ENCODE data around the gene ARID4A. TPM values are rescaled to one million over a fixed set of nuclear protein-coding genes. Genes with fewer than 3 reads are reported as not detected.

The ARID4A gene
- total and polyA plus RNA-seq, 2 of the 13 experiments (the other 11 are each of a cell fraction or from before 2014, with no cell fraction given) = 7.2 to 9.7 TPM

GRCh38 chr14:58287607-58288042, 10.7 kb upstream of the ARID4A start (continued):
- TF ChIP-seq, protein P1, sequence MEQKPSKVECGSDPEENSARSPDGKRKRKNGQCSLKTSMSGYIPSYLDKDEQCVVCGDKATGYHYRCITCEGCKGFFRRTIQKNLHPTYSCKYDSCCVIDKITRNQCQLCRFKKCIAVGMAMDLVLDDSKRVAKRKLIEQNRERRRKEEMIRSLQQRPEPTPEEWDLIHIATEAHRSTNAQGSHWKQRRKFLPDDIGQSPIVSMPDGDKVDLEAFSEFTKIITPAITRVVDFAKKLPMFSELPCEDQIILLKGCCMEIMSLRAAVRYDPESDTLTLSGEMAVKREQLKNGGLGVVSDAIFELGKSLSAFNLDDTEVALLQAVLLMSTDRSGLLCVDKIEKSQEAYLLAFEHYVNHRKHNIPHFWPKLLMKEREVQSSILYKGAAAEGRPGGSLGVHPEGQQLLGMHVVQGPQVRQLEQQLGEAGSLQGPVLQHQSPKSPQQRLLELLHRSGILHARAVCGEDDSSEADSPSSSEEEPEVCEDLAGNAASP (CRISPR knock-in tag; IDR thresholded peaks at IDR 0.05; ENCODE audit: borderline replicate concordance) = no peak
- TF ChIP-seq FOXC1 (CRISPR knock-in tag; IDR thresholded peaks at IDR 0.05; ENCODE audit: borderline replicate concordance) (no peak), ZNF383 (CRISPR knock-in tag; IDR thresholded peaks at IDR 0.05; ENCODE audit: borderline replicate concordance) (no peak), SOX13 (IDR thresholded peaks at IDR 0.05) (no peak), SOX13 (CRISPR knock-in tag; conservative IDR thresholded peaks at IDR 0.05 in 1 of 2, IDR thresholded peaks at IDR 0.05 in 1 of 2) (peak in 1 of 2 experiments; percentile 88; a peak in 2 of 4 replicates), SP140L (CRISPR knock-in tag; IDR thresholded peaks at IDR 0.05; ENCODE audit: borderline replicate concordance) (no peak), SIX4 (CRISPR knock-in tag; IDR thresholded peaks at IDR 0.05) (no peak), HCFC1 (IDR thresholded peaks at IDR 0.05; ENCODE audit: low read depth, low read length) (no peak), ZNF251 (CRISPR knock-in tag; IDR thresholded peaks at IDR 0.05) (no peak), RORA (CRISPR knock-in tag; IDR thresholded peaks at IDR 0.05) (no peak), RBFOX2 (IDR thresholded peaks at IDR 0.05; ENCODE audit: low read depth, low read length) (0 out of 2 replicates have a peak, but pooled peaks have one; percentile 36), CENPBD1 (CRISPR knock-in tag; IDR thresholded peaks at IDR 0.05; ENCODE audit: borderline replicate concordance, low read depth) (no peak), POLR2G (IDR thresholded peaks at IDR 0.05; ENCODE audit: low read depth, low read length) (no peak), EHMT2 (IDR thresholded peaks at IDR 0.05; ENCODE audit: borderline replicate concordance, low read depth, low read length) (peak; percentile 85)
- TF ChIP-seq, protein P2, sequence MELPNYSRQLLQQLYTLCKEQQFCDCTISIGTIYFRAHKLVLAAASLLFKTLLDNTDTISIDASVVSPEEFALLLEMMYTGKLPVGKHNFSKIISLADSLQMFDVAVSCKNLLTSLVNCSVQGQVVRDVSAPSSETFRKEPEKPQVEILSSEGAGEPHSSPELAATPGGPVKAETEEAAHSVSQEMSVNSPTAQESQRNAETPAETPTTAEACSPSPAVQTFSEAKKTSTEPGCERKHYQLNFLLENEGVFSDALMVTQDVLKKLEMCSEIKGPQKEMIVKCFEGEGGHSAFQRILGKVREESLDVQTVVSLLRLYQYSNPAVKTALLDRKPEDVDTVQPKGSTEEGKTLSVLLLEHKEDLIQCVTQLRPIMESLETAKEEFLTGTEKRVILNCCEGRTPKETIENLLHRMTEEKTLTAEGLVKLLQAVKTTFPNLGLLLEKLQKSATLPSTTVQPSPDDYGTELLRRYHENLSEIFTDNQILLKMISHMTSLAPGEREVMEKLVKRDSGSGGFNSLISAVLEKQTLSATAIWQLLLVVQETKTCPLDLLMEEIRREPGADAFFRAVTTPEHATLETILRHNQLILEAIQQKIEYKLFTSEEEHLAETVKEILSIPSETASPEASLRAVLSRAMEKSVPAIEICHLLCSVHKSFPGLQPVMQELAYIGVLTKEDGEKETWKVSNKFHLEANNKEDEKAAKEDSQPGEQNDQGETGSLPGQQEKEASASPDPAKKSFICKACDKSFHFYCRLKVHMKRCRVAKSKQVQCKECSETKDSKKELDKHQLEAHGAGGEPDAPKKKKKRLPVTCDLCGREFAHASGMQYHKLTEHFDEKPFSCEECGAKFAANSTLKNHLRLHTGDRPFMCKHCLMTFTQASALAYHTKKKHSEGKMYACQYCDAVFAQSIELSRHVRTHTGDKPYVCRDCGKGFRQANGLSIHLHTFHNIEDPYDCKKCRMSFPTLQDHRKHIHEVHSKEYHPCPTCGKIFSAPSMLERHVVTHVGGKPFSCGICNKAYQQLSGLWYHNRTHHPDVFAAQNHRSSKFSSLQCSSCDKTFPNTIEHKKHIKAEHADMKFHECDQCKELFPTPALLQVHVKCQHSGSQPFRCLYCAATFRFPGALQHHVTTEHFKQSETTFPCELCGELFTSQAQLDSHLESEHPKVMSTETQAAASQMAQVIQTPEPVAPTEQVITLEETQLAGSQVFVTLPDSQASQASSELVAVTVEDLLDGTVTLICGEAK (IDR thresholded peaks at IDR 0.05) = no peak
- TF ChIP-seq, protein P2 (CRISPR knock-in tag; IDR thresholded peaks at IDR 0.05) = peak; percentile 35; the same call in 1 of the 2 replicates
- TF ChIP-seq, protein P3, sequence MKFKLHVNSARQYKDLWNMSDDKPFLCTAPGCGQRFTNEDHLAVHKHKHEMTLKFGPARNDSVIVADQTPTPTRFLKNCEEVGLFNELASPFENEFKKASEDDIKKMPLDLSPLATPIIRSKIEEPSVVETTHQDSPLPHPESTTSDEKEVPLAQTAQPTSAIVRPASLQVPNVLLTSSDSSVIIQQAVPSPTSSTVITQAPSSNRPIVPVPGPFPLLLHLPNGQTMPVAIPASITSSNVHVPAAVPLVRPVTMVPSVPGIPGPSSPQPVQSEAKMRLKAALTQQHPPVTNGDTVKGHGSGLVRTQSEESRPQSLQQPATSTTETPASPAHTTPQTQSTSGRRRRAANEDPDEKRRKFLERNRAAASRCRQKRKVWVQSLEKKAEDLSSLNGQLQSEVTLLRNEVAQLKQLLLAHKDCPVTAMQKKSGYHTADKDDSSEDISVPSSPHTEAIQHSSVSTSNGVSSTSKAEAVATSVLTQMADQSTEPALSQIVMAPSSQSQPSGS (CRISPR knock-in tag; IDR thresholded peaks at IDR 0.05) = no peak; the same call in 1 of the 2 replicates
- TF ChIP-seq, protein P4, sequence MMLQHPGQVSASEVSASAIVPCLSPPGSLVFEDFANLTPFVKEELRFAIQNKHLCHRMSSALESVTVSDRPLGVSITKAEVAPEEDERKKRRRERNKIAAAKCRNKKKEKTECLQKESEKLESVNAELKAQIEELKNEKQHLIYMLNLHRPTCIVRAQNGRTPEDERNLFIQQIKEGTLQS (CRISPR knock-in tag; IDR thresholded peaks at IDR 0.05) = no peak

Data from HepG2 (cell line).